HG03045 (cell line): ENCODE measurements around the gene IL1RAPL2.
"Not testable (repeated sequence)": the region's sequence is repeated elsewhere in the genome, so short reads cannot be mapped to it uniquely, and the experiment has no call there.

Source experiments
- ATAC-seq: cut with Tn5 transposase; IDR thresholded peaks from one replicate; pipeline ENCODE4 v1.9.1; 2021; ENCODE audit warnings: mild to moderate bottlenecking, moderate library complexity; ENCODE audit not compliant: unreplicated experiment

Gene IL1RAPL2

DNA sequence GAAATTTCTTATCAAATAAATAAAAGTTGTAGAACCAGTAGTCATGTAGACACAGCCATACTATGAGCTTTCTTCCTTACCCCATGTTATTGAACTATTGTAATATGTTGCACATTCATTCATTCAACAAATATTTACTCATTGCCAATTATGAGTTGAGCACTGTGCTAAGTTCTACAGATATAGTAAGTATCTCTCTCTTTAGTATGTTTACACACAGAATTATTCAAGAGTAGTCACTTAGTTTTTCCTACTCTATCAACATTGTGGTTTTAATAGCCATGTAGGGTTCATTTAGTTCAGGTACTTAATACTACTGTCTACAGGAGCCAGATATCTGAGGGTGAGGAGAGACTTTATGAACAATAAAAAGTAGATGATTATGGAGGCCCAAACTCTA lies 568.3 kb downstream of the IL1RAPL2 start:
- ATAC-seq = no peak

DNA sequence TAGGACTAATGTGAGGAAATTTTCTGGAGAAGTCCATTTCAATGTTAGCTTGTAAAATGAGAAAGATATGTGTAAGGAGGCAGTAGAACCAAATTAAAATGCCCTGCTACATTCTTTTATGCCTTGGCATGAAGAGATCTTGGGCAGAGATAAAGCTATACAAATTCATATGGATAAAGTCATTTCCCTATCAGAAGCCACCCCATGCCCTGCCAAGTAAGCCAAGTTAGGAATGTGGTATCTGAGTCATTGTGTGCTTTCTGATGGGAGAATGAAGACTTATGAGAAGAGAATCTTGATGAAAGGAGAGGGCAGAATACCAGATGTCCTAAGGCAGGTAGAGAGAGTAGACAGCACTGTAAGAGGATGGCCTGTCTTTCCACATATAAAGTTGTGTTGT lies 570.8 kb downstream of the IL1RAPL2 start:
- no peak for ATAC-seq

DNA sequence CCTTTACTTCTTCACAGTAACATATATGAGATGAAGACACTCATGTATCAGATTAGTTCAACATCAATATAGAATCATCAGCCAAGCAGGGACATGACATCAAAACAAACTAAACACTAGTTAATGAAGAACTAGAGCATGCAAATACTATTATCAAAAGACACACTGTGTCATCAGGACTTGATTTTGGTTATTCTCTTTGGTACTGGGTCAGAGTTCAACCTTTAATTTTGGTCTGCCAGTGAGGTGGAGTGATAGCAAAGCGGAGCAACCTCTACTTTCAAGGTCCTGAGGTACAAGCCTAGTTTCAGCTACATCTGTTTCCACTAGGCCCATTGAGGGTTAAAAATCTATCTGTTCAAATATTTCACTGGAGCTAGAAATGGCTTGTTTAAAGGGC lies 584.0 kb downstream of the IL1RAPL2 start:
- no peak for ATAC-seq

GRCh38 chrX:105150557-105150956 lies 584.6 kb downstream of the IL1RAPL2 start:
- ATAC-seq = no peak

GRCh38 chrX:105167233-105167632 lies 601.2 kb downstream of the IL1RAPL2 start:
- ATAC-seq = no peak

DNA sequence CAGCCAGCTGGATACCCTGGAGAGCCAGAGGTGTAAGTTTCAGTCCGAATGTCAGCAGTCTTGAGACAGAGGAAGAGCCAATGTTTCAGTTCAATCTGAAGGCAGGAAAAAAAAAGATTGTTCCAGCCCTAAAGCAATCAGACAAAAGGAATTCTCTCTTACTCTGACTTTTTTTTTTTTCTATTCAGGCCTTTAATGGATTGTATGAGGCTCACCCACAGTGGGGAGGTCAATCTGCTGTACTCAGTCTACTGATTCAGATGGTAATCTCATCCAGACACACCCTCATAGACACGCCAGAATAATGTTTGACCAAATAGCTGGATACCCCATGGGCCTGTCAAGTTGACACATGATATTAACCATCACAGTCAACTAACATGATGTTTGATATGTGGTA lies 602.6 kb downstream of the IL1RAPL2 start:
- ATAC-seq = no peak

DNA sequence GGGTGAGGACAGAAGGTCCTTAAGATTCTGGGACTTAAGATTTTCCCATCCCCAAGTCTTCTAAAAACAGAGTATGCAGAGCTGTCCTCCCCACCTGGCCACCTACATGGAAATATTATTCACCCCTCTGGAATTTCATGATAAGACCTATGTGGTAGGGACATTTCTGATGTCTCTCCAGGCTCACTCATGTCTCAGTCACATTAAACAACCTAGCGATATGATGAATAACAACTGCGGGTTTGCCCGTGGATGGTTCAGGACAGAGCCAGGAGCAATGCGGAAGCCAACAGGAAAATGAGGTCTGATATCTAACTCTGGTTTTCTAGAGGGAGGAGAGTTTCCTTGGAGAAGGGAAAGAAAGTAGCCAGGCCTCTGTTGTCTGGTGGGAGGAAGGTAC lies 607.1 kb downstream of the IL1RAPL2 start:
- ATAC-seq = no peak

GRCh38 chrX:105179644-105180043 lies 613.6 kb downstream of the IL1RAPL2 start:
- no peak for ATAC-seq

DNA sequence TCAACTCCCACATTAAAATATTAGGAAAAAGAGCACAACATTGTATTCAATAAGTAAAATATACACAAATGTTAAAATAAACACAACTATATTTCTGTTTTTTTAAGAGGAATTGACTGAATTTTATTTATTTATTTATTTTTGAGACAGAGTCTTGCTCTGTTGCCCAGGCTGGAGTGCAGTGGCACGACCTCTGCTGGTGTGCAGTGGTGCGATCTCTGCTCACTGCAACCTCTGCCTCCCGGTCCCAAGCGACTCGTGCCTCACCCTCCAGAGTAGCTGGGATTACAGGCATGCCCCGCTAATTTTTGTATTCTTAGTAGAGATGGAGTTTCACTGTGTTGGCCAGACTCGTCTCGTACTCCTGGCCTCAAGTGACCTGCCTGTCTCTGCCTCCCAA lies 623.1 kb downstream of the IL1RAPL2 start:
- ATAC-seq = no peak

GRCh38 chrX:105190252-105190853 lies 624.4 kb downstream of the IL1RAPL2 start:
- ATAC-seq = no peak

DNA sequence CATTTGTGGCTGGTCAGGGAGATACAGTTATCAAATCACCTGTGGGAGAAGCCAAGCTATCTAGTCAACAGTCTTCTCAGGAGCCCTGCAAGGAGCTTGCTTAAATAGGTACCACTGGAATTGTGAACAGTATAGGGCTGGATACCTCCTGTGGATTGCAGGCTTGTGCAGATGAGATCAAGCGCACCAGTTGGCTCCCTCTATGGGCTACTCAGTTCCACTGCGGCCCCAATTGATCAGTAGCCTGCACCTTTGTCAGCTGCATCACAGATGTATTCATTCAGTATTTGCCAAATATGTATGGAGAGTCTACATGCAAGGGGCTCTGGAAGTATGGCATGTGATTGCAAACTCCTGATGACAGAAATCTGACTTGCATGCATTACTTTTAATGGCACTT lies 625.9 kb downstream of the IL1RAPL2 start:
- ATAC-seq = no peak

DNA sequence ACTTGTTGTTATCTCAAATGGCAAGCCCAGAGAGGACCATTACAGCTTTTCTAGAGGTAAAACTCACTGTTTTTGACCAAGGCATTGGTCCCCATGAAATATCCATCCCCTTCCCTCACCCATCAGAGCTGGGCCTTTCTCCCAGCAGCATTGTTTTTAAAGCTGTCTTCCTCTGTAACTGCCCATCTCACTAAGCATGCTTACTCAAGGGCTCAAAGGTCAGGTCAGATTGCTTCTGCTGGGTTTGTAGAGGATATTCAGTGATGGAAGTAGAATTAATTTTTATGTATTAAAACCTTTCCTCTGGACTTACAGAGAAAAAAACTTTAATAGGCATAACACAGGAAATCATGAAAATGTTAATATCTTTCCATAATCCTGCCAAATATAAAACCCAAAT lies 643.4 kb downstream of the IL1RAPL2 start:
- no peak for ATAC-seq

GRCh38 chrX:105210258-105210657 lies 644.3 kb downstream of the IL1RAPL2 start:
- ATAC-seq = no peak

GRCh38 chrX:105211066-105211575 lies 645.1 kb downstream of the IL1RAPL2 start:
- ATAC-seq = no peak

DNA sequence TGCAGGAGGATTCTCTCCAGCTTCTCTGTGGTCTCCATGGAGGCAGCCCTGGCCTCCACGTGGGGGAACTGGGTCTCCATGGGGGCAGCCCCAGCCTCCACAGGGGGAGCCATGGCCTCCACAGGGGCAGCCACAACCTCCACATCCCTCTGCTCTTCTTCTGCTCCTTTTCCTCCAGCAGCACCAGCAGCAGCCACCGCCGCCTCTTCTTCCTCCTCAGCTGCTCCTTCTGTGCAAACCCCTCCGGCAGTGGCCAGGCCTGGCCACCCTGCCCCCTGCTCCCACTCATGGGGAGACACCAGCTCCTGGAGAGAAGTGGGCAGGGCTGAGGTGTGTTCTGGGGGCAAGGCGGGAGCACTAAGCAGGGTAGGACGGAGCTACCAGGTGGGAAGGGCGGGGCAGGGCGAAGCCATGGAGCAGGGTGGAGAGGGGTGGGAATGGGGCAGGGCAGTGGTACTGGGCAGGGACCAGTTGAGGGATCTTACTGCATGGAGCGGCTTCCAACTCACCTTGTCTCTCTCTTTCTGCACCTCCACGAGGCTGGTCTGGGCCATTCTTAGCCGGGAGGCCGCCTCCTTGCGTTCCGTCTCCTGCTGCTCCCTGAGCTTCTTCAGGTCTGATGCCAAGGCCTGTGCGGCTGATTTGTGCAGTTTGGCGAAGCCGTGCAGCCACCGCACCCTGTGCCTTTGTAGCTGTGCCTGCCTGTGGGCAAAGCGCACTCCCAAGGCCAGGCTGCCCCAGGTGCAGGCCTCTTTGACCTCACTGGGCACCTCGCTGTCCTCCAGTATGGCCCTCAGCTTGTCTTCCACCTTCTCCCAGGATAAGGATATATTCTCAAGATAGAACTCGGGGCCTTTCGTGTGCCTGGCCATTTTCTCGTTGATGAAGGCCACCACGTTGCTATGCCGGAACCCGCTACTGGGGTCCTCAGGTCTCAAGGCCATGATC lies 653.7 kb downstream of the IL1RAPL2 start:
- no peak for ATAC-seq

DNA sequence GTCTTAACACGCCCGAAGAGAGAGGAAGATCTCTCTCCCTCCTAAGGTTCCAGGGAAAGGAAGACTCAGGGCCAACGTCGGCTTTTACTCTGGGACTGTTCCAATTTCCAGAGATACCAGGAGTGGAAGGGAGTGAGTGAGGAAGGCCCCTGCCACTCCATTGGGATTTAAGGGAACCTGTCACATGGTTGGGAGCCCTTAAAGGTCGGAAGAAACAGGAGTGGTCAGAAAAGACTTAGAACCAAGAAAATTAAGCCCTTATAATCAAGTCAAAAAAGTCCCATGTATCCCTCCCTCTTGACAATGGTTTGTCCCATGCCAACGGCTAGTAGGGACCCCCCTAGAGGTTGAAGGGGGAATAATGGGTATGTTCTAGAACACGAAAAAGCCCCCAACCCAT lies 654.6 kb downstream of the IL1RAPL2 start, which contains the start of gene TEX13A:
TSS of gene TEX13A (minus strand) at position 59 of the 400 bp plus-strand sequence. CDS start 297 bp downstream, outside the sequence.
- ATAC-seq = no peak

- no peak for ATAC-seq
These were observed 655.4 kb downstream of the IL1RAPL2 start for GRCh38 chrX:105221374-105221773.

GRCh38 chrX:105226499-105226898 lies 660.5 kb downstream of the IL1RAPL2 start:
- no peak for ATAC-seq

DNA sequence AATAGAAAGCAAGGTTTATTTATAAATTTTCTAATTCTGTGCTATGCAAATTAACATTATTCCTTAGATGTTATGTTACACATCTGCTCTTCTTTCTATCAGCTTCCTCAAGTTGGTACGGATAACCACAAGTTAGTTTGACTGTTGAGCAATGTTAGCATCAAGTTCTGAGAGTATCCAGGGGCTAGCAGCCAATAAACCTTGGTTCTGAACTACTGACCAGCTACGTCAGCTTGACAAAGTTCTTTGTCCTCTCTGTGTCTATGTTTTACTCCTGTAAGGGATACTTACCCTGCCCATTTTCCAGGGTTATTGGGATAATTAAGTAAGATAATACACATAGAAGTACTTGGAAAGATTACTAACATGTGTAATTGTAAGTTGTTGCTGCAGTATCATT lies 662.6 kb downstream of the IL1RAPL2 start:
- ATAC-seq = no peak

GRCh38 chrX:105229146-105229545 lies 663.1 kb downstream of the IL1RAPL2 start:
- no peak for ATAC-seq

DNA sequence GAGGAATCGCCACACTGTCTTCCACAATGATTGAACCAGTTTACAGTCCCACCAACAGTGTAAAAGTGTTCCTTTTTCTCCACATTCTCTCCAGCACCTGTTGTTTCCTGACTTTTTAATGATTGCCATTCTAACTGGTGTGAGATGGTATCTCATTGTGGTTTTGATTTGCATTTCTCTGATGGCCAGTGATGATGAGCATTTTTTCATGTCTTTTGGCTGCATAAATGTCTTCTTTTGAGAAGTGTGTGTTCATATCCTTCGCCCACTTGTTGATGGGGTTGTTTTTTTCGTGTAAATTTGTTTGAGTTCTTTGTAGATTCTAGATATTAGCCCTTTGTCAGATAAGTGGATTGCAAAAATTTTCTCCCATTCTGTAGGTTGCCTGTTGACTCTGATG lies 671.4 kb downstream of the IL1RAPL2 start:
- ATAC-seq = not testable (repeated sequence)

GRCh38 chrX:105241056-105241455 lies 675.1 kb downstream of the IL1RAPL2 start:
- ATAC-seq = no peak
